GM23338 (cell line): ENCODE results near the gene HEATR5B. TPM values are rescaled to one million over a fixed set of nuclear protein-coding genes. Genes with fewer than 3 reads are reported as not detected.
"Not testable (repeated sequence)": the region's sequence is repeated elsewhere in the genome, so short reads cannot be mapped to it uniquely, and the experiment has no call there.

Experiments
- ATAC-seq: fragments of 200-7000 bp; cut with Tn5 transposase; 3 replicates; pipeline ENCODE4 v1.9.1; 2020
- DNase-seq: peaks from one replicate; pipeline ENCODE4 v3.0.0-alpha.2; 2015; ENCODE audit warnings: low spot score
- H2AFZ ChIP-seq: fragments of 200-600 bp; sonication (generic); 2 replicates; pipeline ENCODE4 v1.8.0; 2016; ENCODE audit warnings: antibody characterized with exemption, mild to moderate bottlenecking, moderate library complexity
- H3F3A ChIP-seq: fragments of 200-600 bp; sonication (generic); replicated peaks from 2 replicates; pipeline ENCODE4 v1.8.0; 2017; ENCODE audit warnings: antibody characterized with exemption, mixed run types, low read depth
- H3K27ac ChIP-seq: fragments of 200-600 bp; sonication (generic); 2 replicates; pipeline ENCODE4 v1.6.1; 2016; ENCODE audit warnings: low read depth
- H3K27me3 ChIP-seq: fragments of 200-600 bp; sonication (generic); 2 replicates; pipeline ENCODE4 v1.8.0; 2016; ENCODE audit warnings: mild to moderate bottlenecking, mixed run types, moderate library complexity; ENCODE audit not compliant: insufficient read depth
- H3K36me3 ChIP-seq: fragments of 200-600 bp; sonication (generic); 2 replicates; pipeline ENCODE4 v1.8.0; 2016; ENCODE audit warnings: mild to moderate bottlenecking; ENCODE audit not compliant: insufficient read depth
- H3K4me1 ChIP-seq: fragments of 200-600 bp; sonication (generic); 2 replicates; pipeline ENCODE4 v1.8.0; 2016; ENCODE audit warnings: mild to moderate bottlenecking, moderate library complexity; ENCODE audit not compliant: insufficient read depth
- H3K4me2 ChIP-seq: fragments of 200-600 bp; sonication (generic); 2 replicates; pipeline ENCODE4 v1.7.1; 2017; ENCODE audit warnings: mixed run types
- H3K4me3 ChIP-seq: fragments of 200-600 bp; sonication (generic); 2 replicates; pipeline ENCODE4 v1.6.1; 2016; ENCODE audit warnings: mixed run types
- H3K79me2 ChIP-seq: fragments of 200-600 bp; sonication (generic); replicated peaks from 2 replicates; pipeline ENCODE4 v1.8.0; 2017; ENCODE audit warnings: mild to moderate bottlenecking; ENCODE audit not compliant: insufficient read depth
- H3K9me2 ChIP-seq: fragments of 200-600 bp; sonication (generic); 2 replicates; pipeline ENCODE4 v1.8.0; 2017; ENCODE audit not compliant: insufficient read depth
- H4K20me1 ChIP-seq: fragments of 200-600 bp; sonication (generic); replicated peaks from 2 replicates; pipeline ENCODE4 v1.8.0; 2017; ENCODE audit warnings: mild to moderate bottlenecking; ENCODE audit not compliant: insufficient read depth
- H3K27ac Mint-ChIP-seq: 2 replicates; pipeline ENCODE4 v1.8.0; 2020; ENCODE audit warnings: inconsistent platforms, mild to moderate bottlenecking, moderate library complexity, mixed read lengths
- H3K27me3 Mint-ChIP-seq: 3 replicates; pipeline ENCODE4 v1.8.0; 2022; ENCODE audit warnings: low read depth, mild to moderate bottlenecking, moderate library complexity, mixed read lengths, inconsistent platforms; ENCODE audit not compliant: insufficient read depth, poor library complexity
- H3K36me3 Mint-ChIP-seq: 3 replicates; pipeline ENCODE4 v1.8.0; 2021; ENCODE audit warnings: low read depth, mild to moderate bottlenecking, inconsistent platforms, moderate library complexity, mixed read lengths
- H3K4me1 Mint-ChIP-seq: 3 replicates; pipeline ENCODE4 v1.8.0; 2020; ENCODE audit warnings: mild to moderate bottlenecking, inconsistent platforms, mixed read lengths
- H3K4me3 Mint-ChIP-seq: 3 replicates; pipeline ENCODE4 v1.8.0; 2021; ENCODE audit warnings: moderate library complexity, mild to moderate bottlenecking, inconsistent platforms, mixed read lengths
- H3K9me3 Mint-ChIP-seq: 3 replicates; pipeline ENCODE4 v1.8.0; 2020; ENCODE audit warnings: moderate library complexity, mild to moderate bottlenecking, inconsistent platforms, mixed read lengths
- CTCF ChIP-seq, 2 experiments: fragments of 200-600 bp in 1 of 2; sonication (generic) in 1 of 2; conservative IDR thresholded peaks; 2 replicates each; pipeline versions ENCODE4 v1.5.1 to v1.6.1; 2016 to 2017; ENCODE audit warnings: antibody characterized with exemption in 2 of 2, low read depth in 2 of 2, mild to moderate bottlenecking in 2 of 2, moderate library complexity in 1 of 2
- ETS1 ChIP-seq: IDR thresholded peaks from 2 replicates; pipeline ENCODE4 v1.6.1; 2016; ENCODE audit warnings: antibody characterized with exemption
- JUNB ChIP-seq: IDR thresholded peaks from one replicate; pipeline ENCODE4 v1.6.1; 2016; ENCODE audit warnings: antibody characterized with exemption; ENCODE audit not compliant: unreplicated experiment
- NANOG ChIP-seq: IDR thresholded peaks from 2 replicates; pipeline ENCODE4 v1.6.1; 2016; ENCODE audit warnings: antibody characterized with exemption, borderline replicate concordance
- POLR2AphosphoS5 ChIP-seq: IDR thresholded peaks from 2 replicates; pipeline ENCODE4 v1.6.1; 2016; ENCODE audit warnings: antibody characterized with exemption, low read depth
- REST ChIP-seq: IDR thresholded peaks from one replicate; pipeline ENCODE4 v1.6.1; 2018; ENCODE audit warnings: antibody characterized with exemption; ENCODE audit not compliant: unreplicated experiment
- STAT1 ChIP-seq: IDR thresholded peaks from one replicate; pipeline ENCODE4 v1.6.1; 2016; ENCODE audit warnings: antibody characterized with exemption; ENCODE audit not compliant: unreplicated experiment
- ZNF114 ChIP-seq: fragments of 250-450 bp; sonication (Bioruptor Pico); IDR thresholded peaks from 2 replicates; pipeline ENCODE4 v1.5.0; 2020; ENCODE audit warnings: mild to moderate bottlenecking, moderate library complexity
- ZNF331 ChIP-seq: fragments of 250-450 bp; sonication (Bioruptor Pico); IDR thresholded peaks from 2 replicates; pipeline ENCODE4 v1.5.0; 2020; ENCODE audit warnings: low read depth, mild to moderate bottlenecking, moderate library complexity
- ZNF462 ChIP-seq: fragments of 250-450 bp; sonication (Bioruptor Pico); IDR thresholded peaks from 2 replicates; pipeline ENCODE4 v1.5.0; 2020; ENCODE audit warnings: mild to moderate bottlenecking, moderate library complexity
- polyA plus RNA-seq: library from polyadenylated mRNA; unstranded; fragments of >200 nt; fragmentation: Nextera tagmentation; extraction: Ambion mirVana; gene quantifications from 2 replicates; pipeline ENCODE4 v1.2.1, GENCODE V29; 2016
- total RNA-seq: library from RNA; depleted of rRNA; stranded (reverse); fragments of >200 nt; shearing (Covaris generic); gene quantifications from 2 replicates; pipeline ENCODE4 v1.2.3, GENCODE V29; 2014

The HEATR5B gene
- total and polyA plus RNA-seq, 2 experiments from 2014 or later: 4.0 to 18.8 TPM

GRCh38 chr2:36945240-36945639 is 138.9 kb downstream of the HEATR5B start:
- H3K4me3 ChIP-seq, H3K36me3 ChIP-seq, H2AFZ ChIP-seq, H4K20me1 ChIP-seq, DNase-seq, H3K4me1 ChIP-seq, H3K27me3 Mint-ChIP-seq, H3F3A ChIP-seq, H3K9me2 ChIP-seq, H3K9me3 Mint-ChIP-seq, H3K27me3 ChIP-seq, H3K4me2 ChIP-seq, H3K36me3 Mint-ChIP-seq, H3K27ac ChIP-seq, H3K4me1 Mint-ChIP-seq, H3K4me3 Mint-ChIP-seq, ATAC-seq: not testable (repeated sequence)
- H3K79me2 ChIP-seq: peaks cover 85% of the 10 kb centered on the region
- H3K27ac Mint-ChIP-seq: peak overlapping the region; percentile 80

GRCh38 chr2:36941867-36942266 is 142.3 kb downstream of the HEATR5B start:
- Mint-ChIP-seq H3K4me3 (no peak overlapping the region), H3K4me1 (no peaks in the 10 kb centered on the region), H3K9me3 (no peaks in the 10 kb centered on the region), H3K27ac (no peak overlapping the region), H3K36me3 (no peaks in the 10 kb centered on the region; the same call in 2 of the 3 replicates), H3K27me3 (no peaks in the 10 kb centered on the region)
- H3K79me2 ChIP-seq: peaks cover 71% of the 10 kb centered on the region
- H3F3A ChIP-seq: no peaks in the 10 kb centered on the region
- no peaks in the 10 kb centered on the region for H4K20me1 ChIP-seq
- H2AFZ ChIP-seq: no peak overlapping the region
- no peaks in the 10 kb centered on the region for H3K36me3 ChIP-seq
- no peaks in the 10 kb centered on the region for H3K27me3 ChIP-seq
- no peaks in the 10 kb centered on the region; the same call in 1 of the 2 replicates for H3K4me1 ChIP-seq
- H3K9me2 ChIP-seq: no peaks in the 10 kb centered on the region
- H3K27ac ChIP-seq: no peak overlapping the region
- ATAC-seq (no peak), DNase-seq (no peak)
- H3K4me3 ChIP-seq: no peak overlapping the region
- H3K4me2 ChIP-seq: no peak overlapping the region
- no peak for TF ChIP-seq STAT1
- no peak for TF ChIP-seq JUNB
- TF ChIP-seq NANOG: no peak
- TF ChIP-seq ZNF331 (CRISPR knock-in tag): no peak
- no peak for TF ChIP-seq REST
- no peak for TF ChIP-seq CTCF (conservative IDR thresholded peaks at IDR 0.05; ENCODE audit: low read depth in 2 of 2)
- TF ChIP-seq ZNF114: no peak
- TF ChIP-seq ETS1: no peak
- no peak for TF ChIP-seq POLR2AphosphoS5
- TF ChIP-seq ZNF462: no peak
